Activated T-helper 9 cell treated with anti-CD3 and anti-CD28 coated beads, Interleukin-2, amount 50 U/mL, for 16 hours (primary cell): ENCODE measurements around the gene CLDN3.
A peak's percentile ranks its signal among the peaks of the same experiment; 100 is the strongest.

Source experiments
- DNase-seq: peaks from one replicate; pipeline ENCODE4 v3.0.0-alpha.2; 2020; ENCODE audit warnings: low read depth

Gene CLDN3

GRCh38 chr7:73770860-73771670 is 995 bp upstream of the CLDN3 start:
- DNase-seq = no peak

DNA sequence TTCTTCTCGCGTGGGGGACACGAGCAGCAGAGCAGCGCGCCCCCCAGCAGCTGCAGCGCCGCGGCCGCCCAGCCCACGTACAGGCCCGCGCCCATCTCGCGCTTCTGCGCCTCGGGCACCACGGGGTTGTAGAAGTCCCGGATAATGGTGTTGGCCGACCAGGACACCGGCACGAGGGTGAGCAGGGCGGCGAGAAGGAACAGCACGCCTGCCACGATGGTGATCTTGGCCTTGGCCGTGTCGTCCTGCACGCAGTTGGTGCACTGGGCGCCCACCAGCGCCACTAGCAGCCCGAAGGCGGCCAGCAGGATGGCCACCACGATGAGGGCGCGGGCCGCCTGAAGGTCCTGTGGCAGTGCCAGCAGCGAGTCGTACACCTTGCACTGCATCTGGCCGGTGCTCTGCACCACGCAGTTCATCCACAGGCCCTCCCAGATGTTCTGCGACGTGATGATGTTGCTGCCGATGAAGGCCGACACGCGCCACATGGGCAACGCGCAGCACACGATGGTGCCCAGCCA is 529 bp downstream of the CLDN3 start:
- DNase-seq = no peak

DNA sequence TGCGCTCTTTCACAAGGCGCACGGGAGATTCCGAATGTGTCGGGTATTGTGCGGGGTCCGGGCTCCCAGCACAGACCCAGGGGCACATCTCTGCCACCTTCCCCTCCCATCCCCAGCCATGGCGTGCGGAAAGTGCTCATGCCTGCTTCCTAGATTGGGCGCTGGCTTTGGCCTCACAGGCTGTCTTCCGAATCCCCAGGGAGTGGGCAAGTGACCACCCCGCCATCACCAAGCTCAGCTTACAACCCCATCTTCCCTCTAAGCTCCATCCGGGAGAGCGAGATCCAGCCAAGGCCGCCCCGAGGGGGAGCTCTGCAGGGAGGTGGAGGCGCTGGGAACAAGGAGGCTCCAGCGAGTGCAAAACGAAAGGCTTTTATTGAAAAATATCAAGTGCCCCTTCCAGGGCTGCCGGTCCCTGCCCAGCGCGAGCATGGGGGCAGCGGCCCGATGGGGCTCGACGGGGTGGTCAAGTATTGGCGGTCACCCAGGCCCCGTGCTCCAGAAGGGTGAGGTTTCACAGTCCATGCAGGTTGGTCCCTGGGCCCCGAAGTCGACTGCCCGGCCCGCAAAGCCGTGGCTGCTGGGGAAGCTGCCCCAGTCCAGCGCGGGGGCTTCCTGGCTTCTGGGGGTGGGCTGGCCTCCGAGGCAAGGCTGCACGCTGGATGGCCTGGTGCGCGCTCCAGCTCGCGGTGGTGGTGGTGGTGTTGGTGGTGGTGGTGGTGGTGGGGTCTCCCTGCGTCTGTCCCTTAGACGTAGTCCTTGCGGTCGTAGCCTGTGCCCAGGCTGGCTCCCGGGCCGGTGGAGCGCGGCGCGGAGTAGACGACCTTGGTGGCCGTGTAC is 1.2 kb downstream of the CLDN3 start:
- DNase-seq = no peak

DNA sequence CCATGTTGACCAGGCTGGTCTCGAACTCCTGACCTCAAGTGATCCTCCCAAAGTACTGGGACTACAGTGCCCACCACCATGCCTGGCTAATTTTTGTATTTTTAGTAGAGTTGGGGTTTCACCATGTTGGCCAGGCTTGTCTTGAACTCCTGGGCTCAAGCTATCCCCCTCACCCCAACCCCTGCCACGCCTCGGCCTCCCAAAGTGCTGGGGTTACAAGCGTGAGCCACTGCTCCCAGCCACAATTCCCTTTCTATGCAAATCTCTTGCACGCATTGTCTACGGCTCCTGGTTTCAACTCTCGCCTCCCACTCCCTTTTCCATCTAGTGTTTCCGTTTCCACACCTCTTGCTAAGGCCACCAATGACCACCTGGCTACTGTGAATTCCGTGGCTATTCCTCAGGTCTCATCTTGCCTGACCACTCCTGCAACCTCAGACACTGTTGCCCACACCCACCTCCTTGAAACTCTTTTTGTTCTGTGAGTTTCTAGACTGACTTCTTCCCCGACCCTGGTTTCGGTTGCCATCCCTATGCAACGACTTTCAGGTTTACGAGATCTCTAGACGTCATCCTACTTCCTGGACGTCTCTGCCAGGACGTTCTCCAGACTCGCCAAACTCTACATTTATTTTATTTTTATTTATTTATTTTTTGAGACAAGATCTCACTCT is 3.4 kb downstream of the CLDN3 start:
- DNase-seq = no peak

DNA sequence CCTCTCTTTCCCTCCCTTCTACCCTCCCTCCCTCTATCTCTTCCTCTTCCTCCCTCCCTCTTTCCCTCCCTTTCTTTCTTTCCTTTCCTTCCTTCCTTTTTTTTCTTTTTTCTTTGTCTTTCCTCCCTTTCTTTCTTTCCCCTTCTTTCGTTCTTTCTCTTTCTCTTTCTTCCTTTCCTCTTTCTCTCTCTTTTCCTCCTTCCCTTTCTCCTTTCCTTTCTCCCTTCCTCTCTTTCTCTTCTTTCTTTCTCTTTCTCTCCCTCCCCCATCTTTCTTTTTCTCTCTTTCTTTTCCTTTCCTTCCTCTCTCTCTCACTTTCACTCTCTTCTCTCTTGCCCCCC is 7.4 kb downstream of the CLDN3 start:
- DNase-seq = no peak

- no peak for DNase-seq
Measured at GRCh38 chr7:73761854-73762658, 8.0 kb downstream of the CLDN3 start.

- no peak for DNase-seq
Measured at GRCh38 chr7:73758581-73759138, 11.4 kb downstream of the CLDN3 start.

DNA sequence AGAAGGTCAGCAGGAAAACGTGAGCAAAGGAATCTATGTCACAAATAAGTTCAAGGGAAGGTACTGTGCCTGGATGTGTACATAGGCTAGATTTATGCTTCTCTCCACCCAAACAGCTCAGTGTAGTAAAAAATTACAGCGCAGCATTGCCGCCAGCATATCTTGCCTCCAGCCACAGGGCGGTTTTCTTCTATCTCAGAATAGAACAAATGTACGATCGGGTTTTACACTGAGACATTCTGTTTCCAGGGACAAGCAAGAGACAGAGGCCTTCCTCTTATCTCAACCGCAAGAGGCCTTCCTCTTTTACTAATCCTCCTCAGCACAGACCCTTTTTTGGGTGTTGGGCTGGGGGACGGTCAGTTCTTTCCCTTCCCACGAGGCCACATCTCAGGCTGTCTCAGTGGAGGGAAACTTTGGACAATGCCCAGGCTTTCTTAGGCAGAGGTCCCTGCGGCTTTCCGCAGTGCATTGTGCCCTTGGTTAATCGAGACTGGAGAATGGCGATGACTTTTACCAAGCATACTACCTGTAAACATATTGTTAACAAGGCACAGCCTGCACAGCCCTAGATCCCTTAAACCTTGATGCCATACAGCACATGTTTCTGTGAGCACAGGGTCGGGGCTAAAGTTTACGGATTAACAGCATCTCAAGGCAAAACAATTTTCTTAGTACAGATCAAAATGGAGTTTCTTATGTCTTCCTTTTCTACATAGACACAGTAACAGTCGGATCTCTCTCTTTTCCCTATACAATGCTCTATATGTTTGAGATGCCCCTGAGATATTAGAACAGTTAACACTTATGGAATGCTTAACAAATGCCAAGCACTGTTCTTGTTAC is 19.9 kb downstream of the CLDN3 start:
- no peak for DNase-seq

DNA sequence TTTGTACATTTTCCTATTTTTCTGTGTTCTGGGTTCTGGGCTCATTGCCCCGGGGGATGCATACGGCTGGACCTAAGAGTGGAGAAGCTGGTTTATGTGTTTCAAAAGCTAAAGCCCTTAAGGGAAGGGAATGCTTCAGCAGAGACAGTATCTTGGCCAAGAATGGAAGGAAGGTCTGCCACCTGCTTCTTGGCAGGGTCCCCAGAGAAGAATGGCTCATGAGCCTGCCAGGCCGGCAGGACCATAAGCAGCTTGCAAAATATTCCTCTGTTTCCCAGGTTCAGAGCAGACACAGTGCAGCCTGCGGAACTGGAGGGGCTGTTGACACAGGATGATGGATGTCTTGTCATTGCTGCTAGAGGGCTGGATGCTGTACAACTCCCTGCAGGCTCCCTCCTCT is 23.7 kb downstream of the CLDN3 start:
- no peak for DNase-seq

DNA sequence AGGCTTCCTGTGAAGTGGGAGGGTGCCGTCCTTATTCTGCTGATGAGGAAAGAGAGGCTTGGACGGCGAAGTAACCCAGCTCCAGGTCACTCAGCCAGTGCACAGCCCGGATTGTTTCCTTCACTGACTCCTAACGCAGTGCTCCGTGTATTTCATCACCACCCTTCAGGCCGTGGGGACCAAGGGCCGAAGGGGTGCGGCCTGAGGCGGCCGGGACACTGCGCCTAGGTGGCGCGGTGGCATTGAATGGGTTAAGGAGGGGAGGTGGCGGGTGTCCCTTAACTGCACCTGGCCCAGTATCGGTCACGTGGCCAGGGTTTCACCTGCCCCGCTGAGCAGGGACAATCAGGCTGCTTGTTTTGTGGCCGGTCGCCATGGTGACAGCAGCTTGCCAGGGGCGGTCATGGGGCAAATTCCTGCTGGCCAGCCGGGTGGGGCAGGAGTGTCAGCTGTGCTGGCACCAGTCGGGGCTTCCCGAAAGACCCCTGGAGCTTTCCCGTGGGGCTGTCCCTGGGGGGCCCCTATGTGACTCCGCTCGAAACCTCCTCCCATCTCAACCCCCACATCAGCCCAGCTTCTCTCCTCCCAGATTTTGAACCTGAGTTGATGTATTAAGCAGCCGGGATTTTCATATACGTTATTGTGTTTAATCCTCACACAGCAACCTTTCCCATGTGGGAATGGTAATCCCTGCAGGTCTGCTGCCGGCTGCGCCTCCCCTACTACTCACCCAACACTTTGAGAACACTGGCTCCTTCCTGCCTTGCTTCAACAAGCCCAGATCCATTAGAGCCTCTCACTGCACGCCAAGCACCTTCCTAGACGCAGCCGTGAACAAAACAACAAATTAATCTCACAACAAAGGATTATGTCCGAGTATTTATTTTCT is 27.1 kb downstream of the CLDN3 start:
- DNase-seq = no peak

DNA sequence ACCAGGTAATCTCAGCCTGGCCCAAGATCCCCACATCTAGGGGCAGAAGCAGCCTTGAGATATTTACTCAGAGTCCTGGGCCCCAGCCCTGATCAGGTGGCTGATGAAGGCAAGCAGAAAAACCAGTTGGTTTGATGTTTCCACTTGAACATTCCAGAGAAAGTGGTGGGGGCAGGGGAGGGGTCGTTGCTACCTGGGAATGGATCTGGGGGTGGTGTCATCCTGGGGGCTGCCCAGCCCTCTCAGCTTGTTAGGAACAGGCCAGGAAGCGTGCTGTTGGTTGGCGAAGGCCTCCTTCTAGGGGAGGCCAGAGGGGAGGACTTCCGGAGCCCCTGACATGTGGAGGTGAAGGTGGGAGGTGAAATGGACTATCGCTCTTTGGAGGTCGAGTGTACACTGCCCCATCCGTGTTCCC is 27.7 kb downstream of the CLDN3 start:
- DNase-seq = no peak

GRCh38 chr7:73741600-73741999 is 28.5 kb downstream of the CLDN3 start:
- no peak for DNase-seq

DNA sequence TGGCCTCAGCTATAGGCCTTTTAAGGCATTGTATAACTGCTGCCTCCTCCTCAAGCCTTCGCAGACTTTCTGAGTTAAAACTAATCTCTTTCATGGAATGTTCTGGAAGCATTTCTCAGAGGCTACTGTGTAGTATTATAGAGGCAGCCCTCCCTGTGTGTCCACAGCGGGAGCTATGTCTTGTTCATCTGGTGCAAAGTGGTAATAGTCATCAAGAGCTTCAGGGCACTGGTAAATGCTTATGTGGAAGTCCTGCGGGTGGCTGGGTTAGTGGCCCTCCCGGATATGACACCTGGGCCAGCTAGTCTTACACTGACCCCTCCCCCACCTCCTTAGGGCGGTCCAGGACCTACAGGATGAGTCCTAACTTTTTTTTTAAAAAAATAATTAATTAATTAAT is 29.3 kb downstream of the CLDN3 start:
- no peak for DNase-seq

DNA sequence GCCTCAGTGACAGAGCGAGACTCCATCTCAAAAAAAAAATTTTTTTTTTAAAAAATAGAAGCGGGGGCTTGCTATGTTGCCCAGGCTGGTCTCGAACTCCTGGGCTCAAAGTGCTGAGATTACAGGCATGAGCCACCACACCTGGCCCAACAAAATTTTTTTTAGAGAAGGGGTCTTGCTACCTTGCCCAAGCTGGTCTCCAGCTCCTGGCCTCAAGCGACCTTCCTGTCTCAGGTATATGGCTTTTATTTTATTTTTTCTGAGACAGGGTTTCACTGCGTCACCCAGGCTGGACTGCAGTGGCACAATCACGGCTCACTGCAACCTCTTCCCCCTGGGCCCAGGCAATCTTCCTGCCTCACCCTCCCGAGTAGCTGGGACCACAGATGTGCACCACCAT is 29.9 kb downstream of the CLDN3 start:
- DNase-seq = no peak

GRCh38 chr7:73739387-73739767 is 30.7 kb downstream of the CLDN3 start:
- DNase-seq = no peak

DNA sequence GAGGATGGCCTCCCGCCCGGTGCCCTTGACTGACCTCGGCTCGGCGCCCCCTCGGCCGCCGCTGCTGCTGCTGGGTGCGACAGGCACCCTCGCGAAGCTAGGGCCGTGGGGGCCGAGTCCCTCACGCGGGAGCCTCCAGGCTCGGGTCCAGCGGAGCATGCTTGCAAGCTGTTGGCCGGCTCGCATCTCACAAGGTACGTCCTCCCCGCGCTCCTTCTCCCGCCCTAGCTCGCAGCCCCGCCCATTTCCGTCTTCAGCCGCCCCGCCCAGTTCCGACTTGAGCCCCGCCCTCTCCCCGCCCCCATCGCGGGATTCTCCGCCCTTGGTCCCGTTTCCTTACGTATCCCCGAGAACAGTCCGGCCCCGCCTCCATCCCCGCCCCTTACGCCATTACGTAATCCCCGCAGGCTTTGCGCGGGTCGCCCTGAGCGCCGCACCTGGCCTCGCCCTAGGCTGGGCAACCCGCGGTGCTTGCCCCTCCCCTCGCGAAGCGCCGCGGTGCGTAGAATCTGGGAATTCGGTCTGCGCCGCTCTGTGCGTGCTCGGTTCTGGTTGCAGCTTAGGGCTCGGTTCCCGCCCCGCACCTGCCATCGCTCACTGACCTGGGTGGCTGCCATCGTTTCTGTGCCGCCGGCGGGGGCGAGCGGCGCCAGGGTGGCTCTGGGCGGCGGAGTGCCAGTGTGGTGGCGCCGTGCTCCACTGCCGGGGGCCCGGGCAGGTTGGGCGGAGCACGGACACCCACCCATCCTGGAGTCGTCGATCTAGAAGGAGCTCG is 31.3 kb downstream of the CLDN3 start, which contains the start of gene ABHD11:
ABHD11 (minus strand) TSS at position 191 of the 775 bp plus-strand sequence; CDS start at position 159, 32 bp downstream.
- DNase-seq = peak; percentile 97

DNA sequence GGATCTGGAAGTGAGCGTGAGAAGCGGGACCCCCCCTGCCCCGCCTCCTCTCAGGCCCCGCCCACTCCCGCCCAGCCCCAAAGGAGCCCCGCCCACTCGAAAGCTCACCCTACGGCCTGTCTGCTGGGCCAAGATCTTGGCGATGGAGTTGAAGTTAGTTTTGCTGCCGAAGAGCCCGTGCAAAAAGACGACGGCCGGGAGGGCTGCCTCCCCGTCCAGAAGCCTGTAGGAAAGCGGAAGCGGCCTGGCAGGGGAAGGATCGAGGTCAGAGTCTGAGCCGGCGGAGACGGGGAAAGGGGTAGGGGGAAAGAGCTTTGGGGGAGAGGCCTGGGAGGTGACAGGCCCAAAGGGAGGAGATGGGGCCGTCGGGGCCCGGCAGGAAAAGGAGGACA is 31.9 kb downstream of the CLDN3 start:
- DNase-seq = peak; percentile 50

- no peak for DNase-seq
Measured at GRCh38 chr7:73737491-73738219, 32.4 kb downstream of the CLDN3 start.
